GM06990 (cell line): ENCODE results near the gene MOGAT1.

Experiments used
- DNase-seq: peaks from one replicate; pipeline ENCODE4 v3.0.0-alpha.2; 2011; ENCODE audit not compliant: insufficient read length; ENCODE audit errors: extremely low read depth
- H3K27me3 ChIP-seq: replicated peaks from 2 replicates; pipeline ENCODE4 v1.6.0; 2011; ENCODE audit warnings: low read length; ENCODE audit not compliant: control insufficient read depth, insufficient read depth
- H3K36me3 ChIP-seq: 2 replicates; pipeline ENCODE4 v1.5.1; 2011; ENCODE audit warnings: low read length; ENCODE audit not compliant: control insufficient read depth, insufficient read depth
- H3K4me3 ChIP-seq: replicated peaks from 2 replicates; pipeline ENCODE4 v1.5.1; 2011; ENCODE audit warnings: low read depth, mild to moderate bottlenecking, control low read depth, low read length
- TF ChIP-seq, protein P1 (sequence below): IDR thresholded peaks from 2 replicates; pipeline ENCODE4 v1.5.1; 2011; ENCODE audit warnings: low read length, control low read depth, mild to moderate bottlenecking, inconsistent platforms; ENCODE audit not compliant: insufficient read depth, poor library complexity, severe bottlenecking

Gene MOGAT1

DNA sequence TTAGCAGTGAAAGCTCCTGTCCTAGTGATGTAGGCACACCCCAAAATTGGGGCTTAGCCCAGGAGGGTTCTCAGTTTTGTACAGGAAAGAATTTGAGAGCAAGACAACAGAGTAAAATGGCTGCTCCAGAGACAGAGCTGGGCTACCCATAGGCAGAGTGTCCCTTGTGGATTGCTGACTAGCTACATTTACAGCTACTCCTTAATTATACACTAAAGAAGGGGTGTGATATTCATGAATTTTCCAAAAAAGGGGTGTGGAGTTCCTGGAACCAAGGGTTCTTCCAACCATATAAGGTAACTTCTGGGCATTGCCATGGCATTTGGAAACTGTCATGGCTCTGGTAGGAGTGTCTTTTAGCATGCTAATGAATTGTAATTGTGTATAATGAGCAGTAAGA, 52.8 kb downstream of the MOGAT1 start:
- DNase-seq = no peak
- TF ChIP-seq, protein P1, sequence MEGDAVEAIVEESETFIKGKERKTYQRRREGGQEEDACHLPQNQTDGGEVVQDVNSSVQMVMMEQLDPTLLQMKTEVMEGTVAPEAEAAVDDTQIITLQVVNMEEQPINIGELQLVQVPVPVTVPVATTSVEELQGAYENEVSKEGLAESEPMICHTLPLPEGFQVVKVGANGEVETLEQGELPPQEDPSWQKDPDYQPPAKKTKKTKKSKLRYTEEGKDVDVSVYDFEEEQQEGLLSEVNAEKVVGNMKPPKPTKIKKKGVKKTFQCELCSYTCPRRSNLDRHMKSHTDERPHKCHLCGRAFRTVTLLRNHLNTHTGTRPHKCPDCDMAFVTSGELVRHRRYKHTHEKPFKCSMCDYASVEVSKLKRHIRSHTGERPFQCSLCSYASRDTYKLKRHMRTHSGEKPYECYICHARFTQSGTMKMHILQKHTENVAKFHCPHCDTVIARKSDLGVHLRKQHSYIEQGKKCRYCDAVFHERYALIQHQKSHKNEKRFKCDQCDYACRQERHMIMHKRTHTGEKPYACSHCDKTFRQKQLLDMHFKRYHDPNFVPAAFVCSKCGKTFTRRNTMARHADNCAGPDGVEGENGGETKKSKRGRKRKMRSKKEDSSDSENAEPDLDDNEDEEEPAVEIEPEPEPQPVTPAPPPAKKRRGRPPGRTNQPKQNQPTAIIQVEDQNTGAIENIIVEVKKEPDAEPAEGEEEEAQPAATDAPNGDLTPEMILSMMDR = no peak
- Histone ChIP-seq H3K27me3 (no peaks in the 10 kb centered on the region), H3K4me3 (no peak overlapping the region), H3K36me3 (no peaks in the 10 kb centered on the region)

DNA sequence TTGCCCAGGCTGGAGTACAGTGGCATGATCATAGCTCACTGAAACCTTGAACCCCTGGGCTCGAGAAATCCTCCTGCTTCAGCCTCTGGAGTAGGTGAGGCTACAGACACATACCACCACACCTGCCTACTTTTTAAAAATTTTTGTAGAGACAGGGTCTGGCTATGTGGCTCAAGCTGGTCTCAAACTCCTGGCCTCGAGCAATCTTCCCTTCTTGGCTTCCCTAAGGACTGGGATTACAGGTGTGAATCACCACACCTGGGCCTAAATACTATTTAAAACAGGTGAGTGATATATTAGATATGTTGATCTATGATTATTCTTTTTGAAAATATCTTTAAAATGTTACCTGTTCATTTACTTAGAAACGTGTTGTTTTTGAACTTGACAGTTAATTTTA, 57.2 kb downstream of the MOGAT1 start:
- TF ChIP-seq, protein P1 = no peak

DNA sequence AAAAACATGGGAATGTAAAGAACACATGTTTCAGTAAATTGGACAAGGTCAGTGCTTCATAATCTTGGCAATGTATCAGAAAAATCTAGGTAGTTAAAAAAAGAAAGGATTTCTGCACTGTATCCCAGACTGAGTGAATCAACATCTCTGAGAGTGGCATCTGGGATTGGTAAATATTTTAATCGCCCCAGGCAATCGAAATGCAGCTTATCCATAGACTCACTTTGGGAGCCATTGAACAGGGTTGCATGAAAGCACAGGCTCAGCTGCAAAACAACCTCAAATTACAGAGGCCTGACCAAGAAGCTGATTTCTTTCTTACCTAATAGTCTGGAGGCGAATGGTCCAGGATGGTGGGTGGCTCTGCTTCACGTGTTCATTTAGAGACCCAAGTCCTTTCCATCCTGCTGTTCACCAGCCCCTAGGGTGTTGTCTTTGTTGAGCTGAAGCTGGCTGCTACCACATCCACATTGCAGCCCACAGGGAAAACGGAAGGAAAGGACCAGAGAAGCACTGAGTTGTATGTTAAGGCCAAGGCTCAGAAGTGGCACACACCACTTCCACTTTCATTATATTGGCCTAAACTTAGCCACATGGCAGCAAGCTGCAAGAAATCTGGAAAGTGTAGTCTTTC, 59.0 kb downstream of the MOGAT1 start:
- DNase-seq = no peak
- TF ChIP-seq, protein P1 = no peak
- no peaks in the 10 kb centered on the region for H3K36me3 ChIP-seq
- H3K4me3 ChIP-seq = peak overlapping the region; percentile 24; the same call in 1 of the 2 replicates
- no peaks in the 10 kb centered on the region for H3K27me3 ChIP-seq

More for the DNA sequence above, 57.2 kb downstream of the MOGAT1 start:
- Histone ChIP-seq H3K36me3 (no peaks in the 10 kb centered on the region), H3K27me3 (no peaks in the 10 kb centered on the region), H3K4me3 (no peak overlapping the region)
- DNase-seq = no peak

DNA sequence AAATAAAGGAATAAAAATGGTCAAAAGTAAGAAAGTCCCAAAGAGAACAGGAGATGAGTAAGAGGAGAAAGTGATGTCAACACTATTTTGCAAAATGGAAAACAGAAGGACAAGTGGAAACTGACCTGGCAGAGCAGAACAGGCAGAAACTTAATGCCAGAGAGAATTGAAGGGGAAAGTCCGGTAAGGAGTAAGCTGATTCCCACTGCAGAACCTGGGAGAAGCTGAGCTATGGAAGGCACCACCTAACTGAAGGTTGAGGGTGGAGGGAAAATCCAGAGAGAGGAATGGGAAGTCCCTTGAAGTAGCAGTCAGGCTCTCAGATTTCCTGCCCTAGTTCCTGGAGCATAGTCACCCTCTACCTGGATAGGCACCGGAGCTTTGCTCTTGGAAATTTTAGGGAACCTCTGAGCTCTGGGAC, 59.8 kb downstream of the MOGAT1 start:
- Histone ChIP-seq H3K4me3 (no peak overlapping the region), H3K36me3 (no peaks in the 10 kb centered on the region), H3K27me3 (no peaks in the 10 kb centered on the region)
- TF ChIP-seq, protein P1 = no peak
- no peak for DNase-seq

DNA sequence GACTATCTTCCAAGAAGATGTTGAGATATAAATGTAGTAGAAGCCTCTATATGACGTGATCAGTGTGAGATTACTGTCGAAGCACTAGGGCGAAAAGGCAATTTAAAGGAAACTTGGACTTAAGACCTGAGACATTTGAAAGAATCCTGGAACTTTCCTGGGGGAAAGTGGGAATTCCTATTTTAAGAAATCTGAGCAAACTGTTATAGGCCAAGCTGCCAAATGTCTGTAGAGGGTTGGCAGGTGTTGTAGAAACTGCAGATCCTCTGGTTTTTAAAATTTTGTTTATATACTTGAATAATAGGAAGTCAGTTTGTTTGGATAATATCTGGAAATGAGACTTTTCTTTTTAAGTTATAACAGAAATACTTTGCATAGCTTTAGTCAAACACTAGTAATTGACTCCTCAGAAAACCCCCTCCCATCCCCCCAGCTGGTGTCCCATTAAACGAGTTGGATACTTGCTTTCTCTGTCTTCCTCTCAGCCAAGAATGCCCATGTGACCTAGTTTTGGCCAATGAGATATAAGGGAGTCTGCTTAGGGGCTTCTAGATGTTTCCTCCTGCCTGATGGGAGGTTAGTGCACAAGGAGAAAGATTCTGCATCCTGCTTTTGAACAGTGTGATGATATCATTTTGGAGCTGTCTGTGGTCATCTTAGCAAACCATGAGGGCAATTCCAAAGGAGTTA, 61.2 kb downstream of the MOGAT1 start:
- H3K36me3 ChIP-seq = no peaks in the 10 kb centered on the region
- no peak for DNase-seq
- H3K27me3 ChIP-seq = no peaks in the 10 kb centered on the region
- TF ChIP-seq, protein P1 = no peak
- no peak overlapping the region for H3K4me3 ChIP-seq

DNA sequence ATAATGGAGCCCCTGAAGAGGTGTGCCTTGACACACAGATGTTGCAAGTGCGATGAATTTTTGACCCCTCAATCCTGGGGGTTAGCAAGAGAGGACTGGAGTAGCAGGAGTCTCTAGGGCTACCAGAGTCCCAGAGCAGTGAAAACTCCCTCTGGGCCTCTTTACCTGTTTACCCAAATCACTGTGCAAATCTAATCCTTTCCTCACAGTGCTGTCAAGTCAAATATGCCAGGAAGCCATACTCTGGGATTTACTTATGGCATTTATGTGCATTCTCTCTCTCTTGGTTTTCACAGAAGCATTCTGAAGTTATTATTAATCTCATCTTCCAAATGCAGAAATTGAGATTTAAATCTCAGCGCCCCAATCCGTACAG, 62.0 kb downstream of the MOGAT1 start:
- no peak overlapping the region for H3K4me3 ChIP-seq
- H3K27me3 ChIP-seq = no peaks in the 10 kb centered on the region
- TF ChIP-seq, protein P1 = no peak
- DNase-seq = no peak
- no peaks in the 10 kb centered on the region for H3K36me3 ChIP-seq
